Neural progenitor cell (in vitro differentiated cells): ENCODE measurements around the gene RNF148. TPM values are rescaled to one million over a fixed set of nuclear protein-coding genes. Genes with fewer than 3 reads are reported as not detected.
"Not testable (repeated sequence)": the region's sequence is repeated elsewhere in the genome, so short reads cannot be mapped to it uniquely, and the experiment has no call there.

Experiments
- DNase-seq: peaks from one replicate; pipeline ENCODE4 v3.0.0-alpha.2; 2016; ENCODE audit warnings: low spot score
- H2AFZ ChIP-seq: fragments of 200-600 bp; sonication (generic); replicated peaks from 2 replicates; pipeline ENCODE4 v1.6.1; 2016; ENCODE audit warnings: antibody characterized with exemption
- H3F3A ChIP-seq: fragments of 200-600 bp; sonication (generic); 2 replicates; pipeline ENCODE4 v1.6.1; 2016; ENCODE audit warnings: antibody characterized with exemption, low read depth
- H3K27ac ChIP-seq: fragments of 200-600 bp; sonication (generic); 2 replicates; pipeline ENCODE4 v1.5.1; 2016; ENCODE audit warnings: mild to moderate bottlenecking
- H3K27me3 ChIP-seq: fragments of 200-600 bp; sonication (generic); 2 replicates; pipeline ENCODE4 v1.6.1; 2016; ENCODE audit warnings: mild to moderate bottlenecking, moderate library complexity
- H3K36me3 ChIP-seq: fragments of 200-600 bp; sonication (generic); 2 replicates; pipeline ENCODE4 v1.5.1; 2016
- H3K4me1 ChIP-seq: fragments of 200-600 bp; sonication (generic); 2 replicates; pipeline ENCODE4 v1.6.1; 2016; ENCODE audit warnings: mixed run types
- H3K4me2 ChIP-seq: fragments of 200-600 bp; sonication (generic); 2 replicates; pipeline ENCODE4 v1.6.1; 2016
- H3K4me3 ChIP-seq: fragments of 200-600 bp; sonication (generic); 2 replicates; pipeline ENCODE4 v1.5.1; 2016
- H3K79me2 ChIP-seq: fragments of 200-600 bp; sonication (generic); 2 replicates; pipeline ENCODE4 v1.6.1; 2016; ENCODE audit warnings: low read depth
- H3K9ac ChIP-seq: fragments of 200-600 bp; sonication (generic); 2 replicates; pipeline ENCODE4 v1.6.1; 2016
- H3K9me3 ChIP-seq: fragments of 200-600 bp; sonication (generic); 2 replicates; pipeline ENCODE4 v1.5.1; 2016; ENCODE audit warnings: low read depth
- H4K20me1 ChIP-seq: fragments of 200-600 bp; sonication (generic); 2 replicates; pipeline ENCODE4 v1.6.1; 2016; ENCODE audit warnings: low read depth
- H3K27ac Mint-ChIP-seq: 3 replicates; pipeline ENCODE4 v1.8.0; 2021; ENCODE audit warnings: mixed read lengths
- H3K27me3 Mint-ChIP-seq: 2 replicates; pipeline ENCODE4 v1.8.0; 2022; ENCODE audit warnings: low read depth, mild to moderate bottlenecking, inconsistent platforms, moderate library complexity, mixed read lengths; ENCODE audit not compliant: insufficient read depth
- H3K36me3 Mint-ChIP-seq: 3 replicates; pipeline ENCODE4 v1.8.0; 2021; ENCODE audit warnings: mixed read lengths
- H3K4me1 Mint-ChIP-seq: 3 replicates; pipeline ENCODE4 v1.8.0; 2021; ENCODE audit warnings: mixed read lengths
- H3K4me3 Mint-ChIP-seq: 3 replicates; pipeline ENCODE4 v1.8.0; 2021; ENCODE audit warnings: mild to moderate bottlenecking, moderate library complexity, mixed read lengths
- H3K9me3 Mint-ChIP-seq: 3 replicates; pipeline ENCODE4 v1.8.0; 2020; ENCODE audit warnings: mixed read lengths
- CTCF ChIP-seq: fragments of 200-600 bp; sonication (generic); IDR thresholded peaks from 2 replicates; pipeline ENCODE4 v1.5.1; 2017; ENCODE audit warnings: antibody characterized with exemption, mild to moderate bottlenecking
- EZH2 ChIP-seq: fragments of 200-600 bp; sonication (generic); IDR thresholded peaks from 2 replicates; pipeline ENCODE4 v1.6.1; 2017; ENCODE audit warnings: antibody characterized with exemption, mild to moderate bottlenecking, moderate library complexity
- EZH2phosphoT487 ChIP-seq: fragments of 200-600 bp; sonication (generic); IDR thresholded peaks from 2 replicates; pipeline ENCODE4 v1.6.1; 2017; ENCODE audit warnings: antibody characterized with exemption
- total RNA-seq: library from RNA; depleted of rRNA; stranded (reverse); fragments of >200 nt; gene quantifications from 2 replicates; pipeline ENCODE4 v1.2.3, GENCODE V29; 2015; ENCODE audit warnings: low replicate concordance

RNF148 gene
- total RNA-seq, 1 donor from 2014 or later: 0.11 TPM

GRCh38 chr7:122682815-122683550 lies 19.7 kb downstream of the RNF148 start:
- no peak overlapping the region for H3K27ac Mint-ChIP-seq
- peaks cover 26% of the 10 kb centered on the region for H3K4me1 Mint-ChIP-seq
- no peaks in the 10 kb centered on the region for H3F3A ChIP-seq

GRCh38 chr7:122681186-122681585 lies 21.5 kb downstream of the RNF148 start:
- not testable (repeated sequence) for H3K9me3 ChIP-seq, H3K27me3 Mint-ChIP-seq, H4K20me1 ChIP-seq, DNase-seq, H3F3A ChIP-seq, H3K9ac ChIP-seq, H2AFZ ChIP-seq, H3K4me3 ChIP-seq, H3K4me1 ChIP-seq, H3K36me3 ChIP-seq, H3K36me3 Mint-ChIP-seq, H3K27ac ChIP-seq, H3K9me3 Mint-ChIP-seq, H3K4me2 ChIP-seq, H3K27ac Mint-ChIP-seq, H3K27me3 ChIP-seq, H3K4me3 Mint-ChIP-seq, H3K79me2 ChIP-seq
- H3K4me1 Mint-ChIP-seq: peaks cover 38% of the 10 kb centered on the region

More at GRCh38 chr7:122682815-122683550, 19.7 kb downstream of the RNF148 start:
- peaks cover 3% of the 10 kb centered on the region for H3K27me3 Mint-ChIP-seq
- Histone ChIP-seq H3K27ac (no peak overlapping the region), H2AFZ (no peak overlapping the region), H3K4me2 (no peak overlapping the region), H3K4me3 (no peak overlapping the region), H3K9ac (no peak overlapping the region), H3K9me3 (no peaks in the 10 kb centered on the region), H4K20me1 (no peaks in the 10 kb centered on the region), H3K4me1 (peaks cover 14% of the 10 kb centered on the region), H3K79me2 (no peaks in the 10 kb centered on the region), H3K36me3 (no peaks in the 10 kb centered on the region), H3K27me3 (no peaks in the 10 kb centered on the region)
- H3K9me3 Mint-ChIP-seq: peaks cover 7% of the 10 kb centered on the region
- no peak overlapping the region for H3K4me3 Mint-ChIP-seq
- DNase-seq: no peak
- no peaks in the 10 kb centered on the region for H3K36me3 Mint-ChIP-seq
- no peak for TF ChIP-seq EZH2phosphoT487
- TF ChIP-seq CTCF: no peak
- no peak for TF ChIP-seq EZH2

GRCh38 chr7:122679813-122680212 lies 22.9 kb downstream of the RNF148 start:
- Mint-ChIP-seq H3K27ac (peak overlapping the region; percentile 51), H3K27me3 (peaks cover 5% of the 10 kb centered on the region), H3K4me3 (peak overlapping the region; percentile 2), H3K9me3 (peaks cover 13% of the 10 kb centered on the region), H3K36me3 (no peaks in the 10 kb centered on the region), H3K4me1 (peaks cover 38% of the 10 kb centered on the region)
- H3K79me2 ChIP-seq: no peaks in the 10 kb centered on the region
- TF ChIP-seq CTCF (no peak), EZH2 (no peak), EZH2phosphoT487 (no peak)
- no peaks in the 10 kb centered on the region for H3K36me3 ChIP-seq
- no peak for DNase-seq
- H4K20me1 ChIP-seq: no peaks in the 10 kb centered on the region
- no peak overlapping the region for H3K27ac ChIP-seq
- H3K27me3 ChIP-seq: no peaks in the 10 kb centered on the region
- H3F3A ChIP-seq: no peaks in the 10 kb centered on the region
- no peak overlapping the region for H3K4me3 ChIP-seq
- H3K4me1 ChIP-seq: peaks cover 2% of the 10 kb centered on the region
- H3K9me3 ChIP-seq: no peaks in the 10 kb centered on the region
- H3K4me2 ChIP-seq: no peak overlapping the region
- no peak overlapping the region for H2AFZ ChIP-seq
- H3K9ac ChIP-seq: no peak overlapping the region

- H3K27ac Mint-ChIP-seq: peak overlapping the region; percentile 51
- not testable (repeated sequence) for H3K27ac ChIP-seq, H3K27me3 Mint-ChIP-seq
These were observed 23.4 kb downstream of the RNF148 start for GRCh38 chr7:122679269-122679709.

More at GRCh38 chr7:122679269-122679709, 23.4 kb downstream of the RNF148 start:
- H3K36me3 Mint-ChIP-seq, H3K27me3 ChIP-seq, H3K9ac ChIP-seq, H3K4me3 ChIP-seq, H3K4me2 ChIP-seq, DNase-seq, H3K79me2 ChIP-seq, H4K20me1 ChIP-seq, H3K9me3 ChIP-seq, H3K4me1 ChIP-seq, H3K36me3 ChIP-seq, H3F3A ChIP-seq, H2AFZ ChIP-seq: not testable (repeated sequence)
- H3K9me3 Mint-ChIP-seq: peaks cover 14% of the 10 kb centered on the region
- peaks cover 38% of the 10 kb centered on the region for H3K4me1 Mint-ChIP-seq
- H3K4me3 Mint-ChIP-seq: peak overlapping the region; percentile 2
